Measurements from ENCODE around the gene NEO1. TPM values are rescaled to one million over a fixed set of nuclear protein-coding genes. Genes with fewer than 3 reads are reported as not detected.

The NEO1 gene
- total RNA-seq, 1 experiment from 2014 or later = 41.8 TPM

DNA sequence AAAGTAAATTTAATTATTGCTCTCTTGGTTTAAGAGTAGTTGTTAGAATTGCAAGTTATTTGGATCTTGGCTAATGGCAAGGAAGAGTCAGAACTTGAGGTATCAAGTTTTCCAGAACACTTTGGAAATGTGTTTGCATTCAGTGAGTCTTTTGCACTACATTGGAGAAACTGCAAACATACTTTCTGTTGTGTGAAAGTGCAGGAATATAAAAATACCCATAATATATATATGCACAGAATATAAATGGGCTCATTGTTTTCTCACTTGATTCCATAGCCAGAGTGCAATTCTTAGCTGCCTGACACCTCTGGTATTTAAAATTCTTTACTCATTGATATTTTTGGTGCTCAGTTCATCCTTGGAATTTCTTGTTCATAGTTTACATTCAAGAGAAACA, 223.6 kb downstream of the NEO1 start:
- Histone ChIP-seq H4K91ac (ENCODE audit: insufficient read length, low read depth, low read length) (no peak overlapping the region), H4K8ac (replicated peaks; ENCODE audit: insufficient read length, low read depth, low read length) (no peak overlapping the region), H3K79me2 (ENCODE audit: insufficient read depth, low read length) (no peaks in the 10 kb centered on the region), H2BK15ac (ENCODE audit: low read depth, low read length) (no peak overlapping the region), H2BK12ac (ENCODE audit: insufficient read length, low read depth, low read length) (no peak overlapping the region), H2BK20ac (ENCODE audit: low read depth, low read length, poor library complexity, severe bottlenecking) (no peak overlapping the region), H3K9me3 (ENCODE audit: control insufficient read depth, low read depth, low read length) (no peaks in the 10 kb centered on the region), H3K27me3 (ENCODE audit: insufficient read depth, low read length) (no peaks in the 10 kb centered on the region), H3T11ph (ENCODE audit: low read length) (no peak overlapping the region), H3K23ac (ENCODE audit: insufficient read length, low read depth, low read length) (no peak overlapping the region), H3K4me1 (ENCODE audit: insufficient read depth, low read length) (0 out of 2 replicates have a peak, but pooled peaks cover 2% of the 10 kb centered on the region), H3K23me2 (ENCODE audit: insufficient read length, low read depth, low read length, poor library complexity, severe bottlenecking) (no peaks in the 10 kb centered on the region), H3K18ac (ENCODE audit: insufficient read length, low read depth, low read length) (no peak overlapping the region), H4K5ac (ENCODE audit: insufficient read length, low read depth, low read length) (no peak overlapping the region), H3K4ac (ENCODE audit: low read depth, low read length) (no peak overlapping the region), H3K9ac (ENCODE audit: extremely low read depth, insufficient read length, low read length) (no peak overlapping the region), H3K27ac (ENCODE audit: insufficient read length, low read depth, low read length) (no peak overlapping the region), H3K56ac (ENCODE audit: insufficient read length, low read depth, low read length) (no peak overlapping the region), H2AK5ac (ENCODE audit: insufficient read length, low read length) (no peak overlapping the region), H2BK120ac (ENCODE audit: low read depth, low read length, poor library complexity, severe bottlenecking) (no peak overlapping the region), H4K20me1 (ENCODE audit: control insufficient read depth, insufficient read depth, insufficient read length) (no peaks in the 10 kb centered on the region), H2AFZ (ENCODE audit: low read length) (no peak overlapping the region), H3K79me1 (ENCODE audit: insufficient read depth, low read depth, low read length, poor library complexity, severe bottlenecking) (no peaks in the 10 kb centered on the region), H2BK5ac (ENCODE audit: insufficient read length, low read length) (no peak overlapping the region), H3K14ac (ENCODE audit: insufficient read depth, low read length) (no peak overlapping the region), H3K4me2 (ENCODE audit: insufficient read depth, insufficient read length, low read length) (no peak overlapping the region)
- DNase-seq = no peak
- no peak overlapping the region for H3K27ac Mint-ChIP-seq
- H3K9me3 Mint-ChIP-seq = no peaks in the 10 kb centered on the region
- TF ChIP-seq, protein P1, sequence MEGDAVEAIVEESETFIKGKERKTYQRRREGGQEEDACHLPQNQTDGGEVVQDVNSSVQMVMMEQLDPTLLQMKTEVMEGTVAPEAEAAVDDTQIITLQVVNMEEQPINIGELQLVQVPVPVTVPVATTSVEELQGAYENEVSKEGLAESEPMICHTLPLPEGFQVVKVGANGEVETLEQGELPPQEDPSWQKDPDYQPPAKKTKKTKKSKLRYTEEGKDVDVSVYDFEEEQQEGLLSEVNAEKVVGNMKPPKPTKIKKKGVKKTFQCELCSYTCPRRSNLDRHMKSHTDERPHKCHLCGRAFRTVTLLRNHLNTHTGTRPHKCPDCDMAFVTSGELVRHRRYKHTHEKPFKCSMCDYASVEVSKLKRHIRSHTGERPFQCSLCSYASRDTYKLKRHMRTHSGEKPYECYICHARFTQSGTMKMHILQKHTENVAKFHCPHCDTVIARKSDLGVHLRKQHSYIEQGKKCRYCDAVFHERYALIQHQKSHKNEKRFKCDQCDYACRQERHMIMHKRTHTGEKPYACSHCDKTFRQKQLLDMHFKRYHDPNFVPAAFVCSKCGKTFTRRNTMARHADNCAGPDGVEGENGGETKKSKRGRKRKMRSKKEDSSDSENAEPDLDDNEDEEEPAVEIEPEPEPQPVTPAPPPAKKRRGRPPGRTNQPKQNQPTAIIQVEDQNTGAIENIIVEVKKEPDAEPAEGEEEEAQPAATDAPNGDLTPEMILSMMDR (conservative IDR thresholded peaks at IDR 0.05) = no peak
- H3K36me3 Mint-ChIP-seq (ENCODE audit: insufficient read depth in 1 of 3, low read depth in 3 of 3) = peaks cover 0 to 26% (median 15%) of the 10 kb centered on the region in 3 experiments; a peak in 6 of 7 replicates
- H3K4me3 Mint-ChIP-seq = no peak overlapping the region
- H3K4me1 Mint-ChIP-seq = peaks cover 4 to 7% of the 10 kb centered on the region in 2 experiments
- H3K27me3 Mint-ChIP-seq (ENCODE audit: low read depth) = no peaks in the 10 kb centered on the region

Measured in H9 (cell line).